NCI-H2107 treated with DMSO at 0.1 percent for 48 hours (cell line): ENCODE data around the gene ALDH2.
"Not testable (repeated sequence)": the region's sequence is repeated elsewhere in the genome, so short reads cannot be mapped to it uniquely, and the experiment has no call there.

Experiments used
- DNase-seq: peaks from one replicate; lab custom pipeline; 2025; ENCODE audit not compliant: unreplicated experiment; lab: John Stamatoyannopoulos, UW

ALDH2 gene

DNA sequence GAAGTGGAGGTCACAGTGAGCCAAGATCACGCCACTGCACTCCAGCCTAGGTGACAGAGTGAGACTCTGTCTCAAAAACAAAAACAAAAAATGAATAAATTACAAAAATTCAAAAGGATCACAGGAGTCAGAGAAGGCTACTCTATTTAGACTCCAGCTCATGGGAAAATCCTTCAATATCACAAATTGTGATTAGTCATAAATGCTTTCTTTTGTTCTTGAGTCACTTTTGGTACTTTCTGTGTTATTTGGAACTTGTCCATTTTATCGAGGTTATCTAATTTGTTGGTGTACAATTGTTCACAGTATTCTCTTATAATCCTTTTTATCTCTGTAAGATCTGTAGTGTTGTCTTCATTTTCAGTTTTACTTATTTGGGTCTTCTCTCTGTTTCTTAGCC, 18.9 kb downstream of the ALDH2 start:
- DNase-seq = no peak

- no peak for DNase-seq
These were observed 21.5 kb downstream of the ALDH2 start for GRCh38 chr12:111788178-111788654.

GRCh38 chr12:111789779-111790178, 23.0 kb downstream of the ALDH2 start:
- DNase-seq = no peak

GRCh38 chr12:111791507-111791906, 24.8 kb downstream of the ALDH2 start:
- no peak for DNase-seq

- no peak for DNase-seq
These were observed 25.6 kb downstream of the ALDH2 start for GRCh38 chr12:111792155-111792855.

DNA sequence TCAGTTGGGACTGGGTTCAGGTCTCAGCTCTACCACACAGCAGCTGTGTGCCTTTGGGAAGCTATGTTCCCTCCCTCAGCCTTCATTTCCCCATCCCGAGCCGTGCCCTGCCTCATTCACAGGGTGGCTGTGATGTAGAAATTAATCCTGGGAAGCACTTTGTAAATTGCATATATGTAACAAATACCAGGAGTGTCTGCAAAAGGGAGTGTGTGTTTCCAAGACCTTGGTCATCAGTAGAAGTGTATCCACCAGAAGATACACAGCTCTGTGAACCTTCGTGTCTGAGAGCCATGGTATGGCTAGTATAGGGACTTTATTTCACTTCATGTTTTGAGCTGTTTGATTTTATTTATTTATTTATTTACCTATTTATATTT, 26.1 kb downstream of the ALDH2 start:
- DNase-seq = no peak

DNA sequence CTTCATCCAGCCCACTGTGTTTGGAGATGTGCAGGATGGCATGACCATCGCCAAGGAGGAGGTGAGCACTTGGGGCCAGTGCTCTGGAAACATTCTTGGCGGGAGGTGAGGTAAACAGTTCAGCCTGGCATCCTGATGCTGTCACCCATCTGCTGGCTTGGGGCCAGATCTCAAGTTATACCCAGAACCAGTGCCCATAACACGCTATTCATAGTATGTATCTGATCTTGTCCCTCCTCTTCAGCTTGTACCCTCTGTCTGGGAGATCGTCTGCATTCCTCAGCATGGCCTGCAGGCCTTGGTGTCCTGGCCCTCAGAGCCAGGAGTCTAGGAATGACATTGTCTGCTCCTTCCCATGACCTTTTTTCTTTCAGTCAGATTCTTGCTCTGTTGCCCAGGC, 31.4 kb downstream of the ALDH2 start:
- no peak for DNase-seq

DNA sequence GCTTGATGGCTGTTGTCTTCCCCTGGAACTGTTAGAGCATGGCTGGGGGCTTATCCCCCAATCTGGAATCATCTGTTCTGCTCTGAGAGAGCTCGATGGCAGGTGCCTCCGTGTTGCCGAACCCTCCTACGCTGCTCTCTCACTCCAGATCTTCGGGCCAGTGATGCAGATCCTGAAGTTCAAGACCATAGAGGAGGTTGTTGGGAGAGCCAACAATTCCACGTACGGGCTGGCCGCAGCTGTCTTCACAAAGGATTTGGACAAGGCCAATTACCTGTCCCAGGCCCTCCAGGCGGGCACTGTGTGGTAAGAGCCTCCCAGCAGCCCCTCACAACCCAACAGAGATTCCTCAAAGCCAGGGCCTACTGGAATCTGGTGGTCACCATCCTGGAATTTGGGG, 33.0 kb downstream of the ALDH2 start:
- no peak for DNase-seq

GRCh38 chr12:111803038-111803626, 36.4 kb downstream of the ALDH2 start:
- DNase-seq = no peak

DNA sequence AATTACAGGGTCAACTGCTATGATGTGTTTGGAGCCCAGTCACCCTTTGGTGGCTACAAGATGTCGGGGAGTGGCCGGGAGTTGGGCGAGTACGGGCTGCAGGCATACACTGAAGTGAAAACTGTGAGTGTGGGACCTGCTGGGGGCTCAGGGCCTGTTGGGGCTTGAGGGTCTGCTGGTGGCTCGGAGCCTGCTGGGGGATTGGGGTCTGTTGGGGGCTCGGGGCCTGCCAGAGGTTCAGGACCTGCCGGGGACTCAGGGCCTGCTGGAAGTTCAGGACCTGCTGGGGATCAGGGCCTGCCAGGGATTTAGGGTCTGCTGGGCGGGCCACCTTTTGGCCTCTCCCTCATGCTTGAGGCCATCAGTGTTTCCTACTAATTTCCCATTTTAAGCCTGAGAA, 37.1 kb downstream of the ALDH2 start:
- DNase-seq = no peak

- DNase-seq = no peak
These were observed 39.6 kb downstream of the ALDH2 start for GRCh38 chr12:111806304-111806703.

DNA sequence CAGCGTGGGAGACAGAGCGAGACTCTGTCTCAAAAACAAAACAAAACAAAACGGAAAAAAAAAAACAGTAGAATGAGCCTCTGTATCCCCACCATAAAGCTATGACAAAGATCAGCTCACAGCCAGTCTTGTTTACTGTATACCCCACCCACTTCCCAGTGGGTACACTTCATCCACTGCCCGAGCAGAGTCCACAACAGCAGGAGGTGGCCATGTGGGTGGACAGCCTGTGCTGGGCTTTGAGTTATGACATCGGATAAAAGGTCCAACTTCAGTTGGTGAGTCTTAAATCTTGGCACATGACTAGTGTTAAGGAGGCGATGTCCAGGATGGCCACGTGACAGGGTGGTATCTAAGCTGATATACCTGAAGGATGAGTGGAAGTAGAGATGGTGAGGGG, 40.5 kb downstream of the ALDH2 start:
- no peak for DNase-seq

DNA sequence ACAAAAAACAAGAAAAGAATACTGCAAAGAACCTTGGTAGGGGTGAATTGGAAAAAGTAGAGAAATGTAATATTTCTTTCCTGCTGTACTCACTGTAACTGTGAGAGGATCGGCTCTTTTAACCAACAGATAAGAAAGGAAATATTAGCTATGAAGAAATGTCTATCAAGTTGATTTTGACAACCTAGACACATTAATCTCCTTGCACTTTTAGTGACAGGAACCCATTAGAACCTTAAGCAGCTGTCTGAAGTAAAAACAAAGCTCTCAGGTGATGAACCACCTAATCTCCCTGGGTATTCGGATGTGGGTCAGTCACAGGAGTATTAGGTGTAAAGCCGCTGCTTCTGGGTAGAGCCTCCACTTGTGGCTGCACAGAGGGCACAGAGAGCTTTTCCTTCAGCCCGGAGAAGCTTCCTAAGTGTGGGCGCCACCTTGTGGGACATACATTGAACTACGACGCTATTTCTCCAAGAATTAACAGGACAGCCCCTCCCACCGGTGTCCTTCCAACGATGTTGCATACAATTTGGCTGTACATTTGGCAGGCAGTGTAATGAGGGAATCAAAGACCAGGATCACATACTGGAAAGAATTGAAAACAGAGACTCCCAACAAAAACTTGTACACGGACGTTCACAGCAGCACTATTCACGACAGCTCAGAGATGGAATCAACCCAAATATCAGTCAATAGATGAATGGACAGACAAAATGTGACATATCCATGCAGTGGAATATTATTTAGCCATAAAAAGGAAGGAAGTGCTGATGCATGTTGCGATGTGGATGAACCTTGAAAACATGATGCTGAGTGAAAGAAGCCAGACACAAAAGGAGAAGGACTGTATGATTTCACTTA, 46.4 kb downstream of the ALDH2 start:
- DNase-seq = peak; percentile 94

DNA sequence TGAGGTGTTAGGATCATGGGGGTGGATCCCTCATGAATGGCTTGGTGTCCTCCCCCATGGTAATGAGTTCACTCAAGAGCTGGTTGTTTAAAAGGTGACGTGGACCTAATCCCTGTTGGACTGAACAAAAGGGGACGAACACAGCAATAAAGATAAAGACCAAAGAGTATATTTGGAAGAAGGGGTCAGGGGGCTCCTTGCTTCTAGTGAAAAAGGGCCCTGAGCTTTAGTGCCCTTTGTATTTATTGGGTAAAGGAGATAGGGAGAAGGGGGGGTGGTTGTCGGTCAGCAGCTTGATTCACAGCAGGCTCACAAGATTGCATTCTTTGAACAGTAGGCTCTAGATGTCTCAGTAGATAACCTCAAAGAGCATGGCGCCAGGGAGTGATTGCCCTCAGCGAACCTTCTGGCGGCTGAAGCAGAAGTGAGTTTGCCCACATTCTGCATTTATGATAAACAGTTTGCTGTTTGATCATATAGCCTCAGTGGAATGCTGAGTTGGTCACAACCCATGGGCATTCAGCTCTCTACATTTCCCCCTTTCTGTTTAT, 49.4 kb downstream of the ALDH2 start:
- DNase-seq = no peak

GRCh38 chr12:111816898-111817297, 50.2 kb downstream of the ALDH2 start:
- peak; percentile 59 for DNase-seq

DNA sequence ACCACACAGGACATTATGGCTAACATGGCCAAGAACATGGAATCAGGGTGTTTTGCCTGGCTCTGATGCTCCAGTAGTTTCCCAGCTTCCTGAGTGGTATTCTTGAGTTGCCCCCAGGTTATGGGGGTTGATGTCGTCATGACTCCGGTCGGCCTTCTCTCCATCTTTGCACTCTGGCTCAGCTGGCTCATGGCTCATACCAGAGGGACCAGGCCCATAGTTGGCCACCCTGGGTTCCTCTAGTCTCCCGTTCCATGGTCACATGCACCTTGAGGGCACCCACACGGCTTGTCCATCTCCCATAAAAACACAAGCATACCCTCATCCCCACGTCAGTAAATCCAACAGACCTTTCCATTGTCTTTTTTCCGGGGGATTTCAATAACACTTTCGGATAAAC, 51.6 kb downstream of the ALDH2 start:
- DNase-seq = no peak

DNA sequence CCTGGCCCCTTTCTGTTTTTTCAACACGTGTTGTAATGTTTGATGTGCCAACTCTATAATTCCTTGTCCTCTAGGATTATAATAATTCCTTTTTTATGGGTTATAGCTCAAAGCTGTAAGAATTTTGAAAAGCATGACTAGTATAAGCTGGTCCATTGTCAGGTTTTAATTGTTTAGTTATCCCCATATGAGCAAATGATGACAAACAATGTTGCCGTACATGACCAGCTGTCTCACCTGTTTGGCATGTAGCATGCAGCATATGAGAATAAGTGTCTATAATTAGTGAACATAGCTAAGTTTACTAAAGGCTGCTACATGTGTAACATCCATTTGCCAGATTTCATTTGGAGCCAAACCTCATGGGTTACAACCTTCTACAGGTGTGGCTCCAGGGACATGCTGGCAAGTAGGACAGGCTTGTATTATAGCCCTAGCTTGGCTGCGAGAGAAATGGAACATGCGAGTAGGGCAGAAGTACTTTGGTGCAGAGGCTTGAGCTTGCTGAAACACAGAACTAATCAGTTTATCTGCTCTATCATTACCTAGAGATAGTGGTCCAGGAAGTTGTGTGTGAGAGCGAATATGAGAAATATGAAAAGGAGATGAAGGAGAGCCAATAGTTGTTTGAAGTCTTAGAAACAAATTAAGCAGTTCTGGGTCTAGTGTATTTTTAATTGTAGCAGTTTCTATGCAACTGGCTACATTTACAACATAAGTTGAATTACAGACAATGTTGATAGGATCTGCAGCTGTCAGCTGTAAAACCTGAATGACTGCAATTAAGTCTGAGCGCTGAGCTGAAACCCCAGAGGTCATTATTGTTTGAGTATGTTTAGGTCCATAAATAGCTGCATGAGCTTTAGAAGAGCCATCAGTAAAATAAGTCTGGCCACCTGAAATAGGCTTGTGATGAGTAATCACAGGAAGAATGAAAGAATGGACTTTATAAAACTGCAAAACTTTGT, 52.7 kb downstream of the ALDH2 start:
- DNase-seq = peak; percentile 62

- not testable (repeated sequence) for DNase-seq
These were observed 54.1 kb downstream of the ALDH2 start for GRCh38 chr12:111820828-111821227.

DNA sequence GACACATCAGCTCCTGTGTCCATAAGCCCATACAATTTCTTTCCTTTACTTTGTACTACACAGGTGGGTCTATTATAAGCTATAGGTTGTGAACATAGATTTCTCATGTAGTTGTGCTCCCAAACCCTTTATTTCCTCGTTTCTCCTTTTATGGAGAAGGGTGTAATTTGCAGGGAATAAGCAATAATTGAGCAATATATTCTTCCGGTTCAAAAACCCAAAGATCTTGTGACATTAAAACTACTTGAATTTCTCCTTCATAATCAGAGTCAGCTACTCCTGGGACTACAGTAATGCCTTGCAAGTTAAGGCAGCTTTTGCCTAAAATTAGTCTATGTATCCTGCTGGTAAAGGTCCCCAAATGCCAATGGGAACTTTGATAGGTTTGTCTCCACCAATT, 56.2 kb downstream of the ALDH2 start:
- no peak for DNase-seq

DNA sequence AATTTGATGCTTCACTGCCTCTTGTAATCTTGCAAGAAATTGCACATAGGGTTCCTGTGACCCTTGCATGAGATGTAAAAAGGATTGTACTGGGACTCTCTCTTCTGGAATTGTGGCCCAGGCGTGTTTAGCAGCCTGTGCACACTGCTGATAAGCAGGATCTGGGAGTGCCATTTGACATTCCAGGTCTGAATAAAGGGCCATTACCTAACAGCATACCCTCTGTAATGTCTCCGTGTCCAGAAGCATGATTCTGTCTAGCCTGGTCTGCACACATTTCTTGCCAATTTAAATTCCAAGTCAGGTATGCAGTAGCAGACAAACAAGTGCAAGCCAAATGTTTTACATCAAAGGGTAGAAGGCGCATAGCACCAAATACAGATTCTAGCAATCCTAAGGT, 57.2 kb downstream of the ALDH2 start:
- no peak for DNase-seq

GRCh38 chr12:111824312-111824711, 57.6 kb downstream of the ALDH2 start:
- DNase-seq = not testable (repeated sequence)
